PFSK-1 (cell line): Measurements from ENCODE around the gene MCTP1.

Experiments
- FOXP2 ChIP-seq: optimal IDR thresholded peaks from 2 replicates; pipeline ENCODE3; 2011; ENCODE audit warnings: borderline replicate concordance, control low read depth, inconsistent platforms; ENCODE audit not compliant: insufficient read depth; ENCODE audit errors: extremely low read length, extremely low read depth
- POLR2AphosphoS5 ChIP-seq: IDR thresholded peaks from 2 replicates; pipeline ENCODE4 v1.6.1; 2012; ENCODE audit warnings: low read depth, mild to moderate bottlenecking, control low read depth, low read length, moderate library complexity
- SIN3A ChIP-seq: IDR thresholded peaks from 2 replicates; pipeline ENCODE4 v1.6.1; 2012; ENCODE audit warnings: mild to moderate bottlenecking, low read length, moderate library complexity, borderline replicate concordance; ENCODE audit not compliant: insufficient read depth
- TAF1 ChIP-seq: IDR thresholded peaks from 2 replicates; pipeline ENCODE4 v1.6.1; 2012; ENCODE audit warnings: low read length, control low read depth, borderline replicate concordance; ENCODE audit not compliant: insufficient read depth
- TF ChIP-seq, protein P1 (sequence below), 2 experiments: IDR thresholded peaks; 2 replicates each; pipeline versions ENCODE4 v1.6.1 to v1.8.0; 2011 to 2012; ENCODE audit warnings: low read depth in 2 of 2, low read length in 2 of 2, control low read depth in 1 of 2, inconsistent platforms in 1 of 2, mild to moderate bottlenecking in 1 of 2, moderate library complexity in 1 of 2; ENCODE audit not compliant: insufficient read depth in 1 of 2

The MCTP1 gene

GRCh38 chr5:95076395-95077185 lies 208.3 kb downstream of the MCTP1 start:
- TF ChIP-seq FOXP2 (no peak), POLR2AphosphoS5 (no peak), TAF1 (no peak), SIN3A (no peak)
- TF ChIP-seq, protein P1, sequence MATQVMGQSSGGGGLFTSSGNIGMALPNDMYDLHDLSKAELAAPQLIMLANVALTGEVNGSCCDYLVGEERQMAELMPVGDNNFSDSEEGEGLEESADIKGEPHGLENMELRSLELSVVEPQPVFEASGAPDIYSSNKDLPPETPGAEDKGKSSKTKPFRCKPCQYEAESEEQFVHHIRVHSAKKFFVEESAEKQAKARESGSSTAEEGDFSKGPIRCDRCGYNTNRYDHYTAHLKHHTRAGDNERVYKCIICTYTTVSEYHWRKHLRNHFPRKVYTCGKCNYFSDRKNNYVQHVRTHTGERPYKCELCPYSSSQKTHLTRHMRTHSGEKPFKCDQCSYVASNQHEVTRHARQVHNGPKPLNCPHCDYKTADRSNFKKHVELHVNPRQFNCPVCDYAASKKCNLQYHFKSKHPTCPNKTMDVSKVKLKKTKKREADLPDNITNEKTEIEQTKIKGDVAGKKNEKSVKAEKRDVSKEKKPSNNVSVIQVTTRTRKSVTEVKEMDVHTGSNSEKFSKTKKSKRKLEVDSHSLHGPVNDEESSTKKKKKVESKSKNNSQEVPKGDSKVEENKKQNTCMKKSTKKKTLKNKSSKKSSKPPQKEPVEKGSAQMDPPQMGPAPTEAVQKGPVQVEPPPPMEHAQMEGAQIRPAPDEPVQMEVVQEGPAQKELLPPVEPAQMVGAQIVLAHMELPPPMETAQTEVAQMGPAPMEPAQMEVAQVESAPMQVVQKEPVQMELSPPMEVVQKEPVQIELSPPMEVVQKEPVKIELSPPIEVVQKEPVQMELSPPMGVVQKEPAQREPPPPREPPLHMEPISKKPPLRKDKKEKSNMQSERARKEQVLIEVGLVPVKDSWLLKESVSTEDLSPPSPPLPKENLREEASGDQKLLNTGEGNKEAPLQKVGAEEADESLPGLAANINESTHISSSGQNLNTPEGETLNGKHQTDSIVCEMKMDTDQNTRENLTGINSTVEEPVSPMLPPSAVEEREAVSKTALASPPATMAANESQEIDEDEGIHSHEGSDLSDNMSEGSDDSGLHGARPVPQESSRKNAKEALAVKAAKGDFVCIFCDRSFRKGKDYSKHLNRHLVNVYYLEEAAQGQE (IDR thresholded peaks at IDR 0.05; ENCODE audit: insufficient read depth in 1 of 2, low read depth in 2 of 2, low read length in 2 of 2), result no peak

DNA sequence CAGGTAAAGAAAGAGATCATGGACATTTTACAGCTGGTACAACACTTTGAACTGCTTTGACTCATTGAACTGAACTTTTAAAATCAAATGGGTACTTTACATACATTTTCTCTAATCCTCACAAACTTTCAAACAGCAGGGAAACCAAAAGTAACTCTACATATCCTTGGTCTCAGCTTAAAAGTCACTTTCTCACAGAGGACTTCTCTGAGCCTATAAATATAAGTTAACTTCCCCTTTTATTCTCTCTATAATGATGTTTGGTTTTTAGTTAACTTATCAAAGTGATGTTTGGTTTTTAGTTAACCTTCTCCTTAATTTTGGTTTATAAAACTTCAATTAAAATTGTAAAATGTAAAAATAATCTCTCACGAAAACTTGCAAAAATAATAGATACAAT lies 209.8 kb downstream of the MCTP1 start:
- TF ChIP-seq, protein P1 (IDR thresholded peaks at IDR 0.05; ENCODE audit: insufficient read depth in 1 of 2, low read depth in 2 of 2, low read length in 2 of 2), result no peak
- TF ChIP-seq FOXP2 (no peak), SIN3A (no peak), POLR2AphosphoS5 (no peak), TAF1 (no peak)

DNA sequence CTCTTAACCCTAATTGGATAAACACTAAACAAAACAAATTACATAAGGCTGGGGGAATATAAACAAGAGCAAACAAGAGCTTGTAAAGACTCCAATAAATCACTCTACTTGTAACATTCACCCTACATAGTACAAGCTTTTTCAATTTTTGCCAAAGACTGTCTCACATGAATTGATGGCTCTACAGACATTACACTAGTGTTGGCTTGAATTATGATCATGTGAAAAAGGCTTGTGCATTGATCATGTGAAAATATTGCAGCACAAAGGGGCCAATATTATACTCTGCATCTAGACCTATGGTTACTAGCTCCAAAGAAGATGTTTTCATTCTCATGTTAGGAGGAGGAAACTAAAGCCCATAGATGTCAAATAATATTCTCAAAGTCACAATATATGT lies 212.6 kb downstream of the MCTP1 start:
- TF ChIP-seq FOXP2 (no peak), TAF1 (no peak), POLR2AphosphoS5 (no peak), SIN3A (no peak)
- TF ChIP-seq, protein P1 (IDR thresholded peaks at IDR 0.05; ENCODE audit: insufficient read depth in 1 of 2, low read depth in 2 of 2, low read length in 2 of 2), result no peak

- no peak for TF ChIP-seq POLR2AphosphoS5
- TF ChIP-seq, protein P1 (IDR thresholded peaks at IDR 0.05; ENCODE audit: insufficient read depth in 1 of 2, low read depth in 2 of 2, low read length in 2 of 2), result no peak
- TF ChIP-seq TAF1, result no peak
- TF ChIP-seq FOXP2, result no peak
- no peak for TF ChIP-seq SIN3A
These were observed 214.0 kb downstream of the MCTP1 start for GRCh38 chr5:95070866-95071265.
